Activated CD4-positive, alpha-beta T cell treated with anti-CD3 and anti-CD28 coated beads, Interleukin-2, amount 10 ng/mL, durations not matched to agents 24 days and 14 days (primary cell): Measurements from ENCODE around the gene UST. TPM values are rescaled to one million over a fixed set of nuclear protein-coding genes. Genes with fewer than 3 reads are reported as not detected.

Source experiments
- DNase-seq: peaks from one replicate; pipeline ENCODE4 v3.0.0; 2022
- H3K27ac Mint-ChIP-seq: one replicate; pipeline ENCODE4 v1.8.0; 2022; ENCODE audit warnings: mild to moderate bottlenecking, mixed read lengths
- H3K27me3 Mint-ChIP-seq: one replicate; pipeline ENCODE4 v1.8.0; 2022; ENCODE audit warnings: mixed read lengths
- H3K36me3 Mint-ChIP-seq: one replicate; pipeline ENCODE4 v1.8.0; 2022; ENCODE audit warnings: low read depth, mild to moderate bottlenecking, mixed read lengths
- H3K4me1 Mint-ChIP-seq: one replicate; pipeline ENCODE4 v1.8.0; 2021; ENCODE audit warnings: mixed read lengths
- H3K4me3 Mint-ChIP-seq: one replicate; pipeline ENCODE4 v1.8.0; 2022; ENCODE audit warnings: mild to moderate bottlenecking, moderate library complexity, mixed read lengths
- H3K9me3 Mint-ChIP-seq: one replicate; pipeline ENCODE4 v1.8.0; 2021; ENCODE audit warnings: mixed read lengths
- intact Hi-C: fragments of 100-400 bp; cut with micrococcal nuclease; formaldehyde crosslinking; loops from one replicate; pipeline ENCODE4 v1.15.1; 2023
- total RNA-seq: library from RNA; stranded (reverse); gene quantifications from 2 replicates; pipeline ENCODE4 v1.2.3, GENCODE V29; 2022

The UST gene
- total RNA-seq, 1 donor from 2014 or later, result 0.70 TPM

DNA sequence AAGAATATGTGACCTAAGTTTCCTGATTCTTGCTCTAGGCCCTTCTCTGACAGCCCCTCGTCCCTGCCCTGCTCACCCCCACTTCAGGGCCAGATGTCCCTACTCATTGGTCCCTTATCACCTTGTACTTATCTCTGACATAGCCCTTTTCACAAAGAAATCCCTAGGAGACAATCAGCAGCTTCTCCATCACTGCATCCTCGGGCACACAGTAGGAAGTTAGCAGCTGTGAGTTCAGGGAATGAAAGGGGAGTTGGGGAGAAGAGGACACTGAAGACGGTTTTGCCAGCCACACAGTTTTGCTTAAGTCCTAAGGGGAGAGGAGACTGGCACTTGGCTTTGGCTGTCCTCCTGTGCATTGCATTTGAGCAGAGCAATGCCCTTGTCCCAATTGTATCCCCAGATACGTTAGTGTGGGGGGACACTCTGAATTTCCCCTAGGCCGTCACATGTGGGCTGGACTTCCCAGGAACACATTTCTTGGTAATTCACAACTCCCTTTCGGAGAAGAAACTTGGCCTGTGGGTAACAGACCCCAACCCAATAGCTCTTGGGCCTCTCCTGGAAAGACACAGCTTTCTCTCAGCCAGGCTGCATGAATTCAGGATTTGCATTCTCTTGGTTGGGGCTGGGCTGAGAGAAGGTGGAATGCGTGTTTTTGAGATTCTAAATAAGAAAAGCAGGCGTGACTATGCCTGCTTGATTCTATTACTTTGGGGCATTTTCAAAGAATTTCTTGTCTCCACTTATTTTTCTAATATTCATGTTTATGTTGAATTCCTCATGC is 177.6 kb downstream of the UST start:
- DNase-seq, result no peak
- Mint-ChIP-seq H3K4me1 (no peaks in the 10 kb centered on the region), H3K4me3 (no peak overlapping the region), H3K9me3 (peaks cover 9% of the 10 kb centered on the region), H3K36me3 (no peaks in the 10 kb centered on the region), H3K27me3 (peaks cover 16% of the 10 kb centered on the region), H3K27ac (no peak overlapping the region)
- intact Hi-C loops, result no loop called here

DNA sequence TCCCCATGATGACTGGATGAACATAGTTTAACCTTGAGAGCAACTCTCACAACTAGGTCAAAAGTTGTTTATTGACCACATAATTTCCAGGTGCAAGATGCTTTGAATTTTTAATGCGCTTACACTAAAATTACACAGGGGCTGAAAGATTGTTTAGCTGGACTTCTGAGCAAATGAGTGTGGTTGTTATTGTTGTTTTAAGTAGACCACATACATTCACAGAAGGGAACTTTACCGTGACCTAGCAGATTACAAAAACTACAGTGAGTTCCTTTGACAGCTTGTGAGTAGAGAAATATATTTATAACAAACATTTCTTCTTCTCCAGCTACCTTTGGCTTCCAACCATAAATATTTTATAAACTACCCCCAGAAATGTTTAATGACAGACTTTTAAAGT is 178.9 kb downstream of the UST start:
- intact Hi-C loops, result no loop called here
- Mint-ChIP-seq H3K27ac (no peak overlapping the region), H3K4me3 (no peak overlapping the region), H3K27me3 (peaks cover 18% of the 10 kb centered on the region), H3K9me3 (peaks cover 4% of the 10 kb centered on the region), H3K36me3 (no peaks in the 10 kb centered on the region), H3K4me1 (no peaks in the 10 kb centered on the region)
- DNase-seq, result no peak

DNA sequence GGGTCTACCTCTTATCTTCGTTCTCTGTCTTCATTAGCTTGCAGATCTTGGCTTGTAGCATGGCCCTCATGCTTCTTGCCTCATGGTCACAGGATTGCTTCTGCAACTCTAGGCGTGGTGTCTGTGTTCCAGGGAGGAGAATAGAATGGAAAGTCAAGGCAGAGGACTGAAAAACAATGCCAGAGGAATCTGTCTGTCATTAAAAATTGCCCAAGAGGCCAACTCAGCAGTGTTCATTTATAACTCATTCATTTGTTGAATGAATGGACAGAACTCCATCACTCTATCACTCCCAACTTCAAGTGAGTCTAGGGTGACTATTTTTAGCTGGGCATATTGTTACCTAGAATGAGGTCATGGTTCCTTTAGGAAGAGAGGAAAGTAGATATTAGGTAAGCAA is 179.6 kb downstream of the UST start:
- no peaks in the 10 kb centered on the region for H3K36me3 Mint-ChIP-seq
- no peaks in the 10 kb centered on the region for H3K9me3 Mint-ChIP-seq
- intact Hi-C loops, result no loop called here
- no peak for DNase-seq
- H3K27ac Mint-ChIP-seq, result no peak overlapping the region
- no peaks in the 10 kb centered on the region for H3K4me1 Mint-ChIP-seq
- peaks cover 18% of the 10 kb centered on the region for H3K27me3 Mint-ChIP-seq
- no peak overlapping the region for H3K4me3 Mint-ChIP-seq

DNA sequence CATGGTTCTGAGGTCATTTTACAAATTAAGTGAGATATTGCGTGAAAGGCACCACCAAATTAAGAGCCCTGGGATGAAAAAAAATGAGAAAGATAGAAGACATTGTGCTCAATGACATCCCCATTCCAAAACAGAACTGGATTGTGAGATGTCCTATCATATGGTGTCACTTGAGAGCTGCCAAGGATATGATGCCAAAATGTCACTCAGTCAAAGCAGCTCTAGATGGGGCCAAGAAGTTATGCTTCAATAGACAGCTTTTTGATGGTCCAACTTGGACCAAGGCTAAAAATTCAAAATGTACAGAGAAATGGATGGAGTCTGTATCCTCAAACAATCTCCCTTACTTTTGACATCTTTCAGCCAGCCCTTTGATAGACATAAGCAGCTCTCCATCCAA is 180.8 kb downstream of the UST start:
- Mint-ChIP-seq H3K27me3 (peaks cover 19% of the 10 kb centered on the region), H3K4me3 (no peak overlapping the region), H3K27ac (no peak overlapping the region), H3K9me3 (no peaks in the 10 kb centered on the region), H3K36me3 (no peaks in the 10 kb centered on the region), H3K4me1 (no peaks in the 10 kb centered on the region)
- intact Hi-C loops, result no loop called here
- DNase-seq, result no peak

DNA sequence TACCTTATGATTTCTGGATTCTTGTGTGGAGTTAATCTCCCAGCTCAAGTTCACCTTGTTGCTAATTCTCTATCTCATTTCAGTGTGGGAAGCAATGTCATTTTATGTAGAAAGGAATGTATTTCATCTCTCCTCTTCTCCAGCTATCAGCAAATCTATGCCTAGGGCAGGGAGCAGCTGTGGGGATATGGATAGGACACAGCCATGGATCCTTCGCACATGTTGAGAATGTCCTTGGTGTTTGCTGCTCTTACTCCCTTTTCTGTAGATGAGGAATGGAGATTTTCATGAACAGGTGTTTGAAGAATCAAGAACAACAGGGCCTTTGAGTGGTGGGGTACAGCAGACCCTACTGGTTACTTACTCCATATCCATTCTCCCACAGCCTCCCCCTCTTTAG is 182.0 kb downstream of the UST start:
- Mint-ChIP-seq H3K27me3 (peaks cover 23% of the 10 kb centered on the region), H3K27ac (no peak overlapping the region)

DNA sequence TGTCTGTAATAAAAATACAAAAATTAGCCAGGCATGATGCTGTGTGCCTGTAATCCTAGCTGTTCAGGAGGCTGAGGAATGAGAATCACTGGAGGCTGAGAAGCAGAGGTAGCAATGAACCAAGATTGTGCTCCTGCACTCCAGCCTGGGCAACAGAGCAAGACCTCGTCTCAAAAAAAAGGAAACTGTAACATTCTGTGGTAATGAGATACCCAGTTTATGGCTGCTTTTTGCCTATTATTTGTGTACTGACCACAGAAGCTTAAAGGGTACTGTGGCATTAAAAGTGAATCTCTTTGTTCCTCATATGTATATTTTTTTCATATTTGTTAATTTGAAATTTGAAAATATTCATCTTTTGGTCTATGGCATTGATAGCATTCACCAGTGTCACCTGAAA is 185.4 kb downstream of the UST start:
- intact Hi-C loops, result no loop called here
- peaks cover 26% of the 10 kb centered on the region for H3K27me3 Mint-ChIP-seq
- no peaks in the 10 kb centered on the region for H3K9me3 Mint-ChIP-seq
- no peak overlapping the region for H3K27ac Mint-ChIP-seq
- H3K4me1 Mint-ChIP-seq, result no peaks in the 10 kb centered on the region
- no peak overlapping the region for H3K4me3 Mint-ChIP-seq
- no peaks in the 10 kb centered on the region for H3K36me3 Mint-ChIP-seq
- no peak for DNase-seq

More for the DNA sequence above, 182.0 kb downstream of the UST start:
- Mint-ChIP-seq H3K4me3 (no peak overlapping the region), H3K4me1 (no peaks in the 10 kb centered on the region), H3K9me3 (no peaks in the 10 kb centered on the region), H3K36me3 (no peaks in the 10 kb centered on the region)
- intact Hi-C loops, result no loop called here
- no peak for DNase-seq

DNA sequence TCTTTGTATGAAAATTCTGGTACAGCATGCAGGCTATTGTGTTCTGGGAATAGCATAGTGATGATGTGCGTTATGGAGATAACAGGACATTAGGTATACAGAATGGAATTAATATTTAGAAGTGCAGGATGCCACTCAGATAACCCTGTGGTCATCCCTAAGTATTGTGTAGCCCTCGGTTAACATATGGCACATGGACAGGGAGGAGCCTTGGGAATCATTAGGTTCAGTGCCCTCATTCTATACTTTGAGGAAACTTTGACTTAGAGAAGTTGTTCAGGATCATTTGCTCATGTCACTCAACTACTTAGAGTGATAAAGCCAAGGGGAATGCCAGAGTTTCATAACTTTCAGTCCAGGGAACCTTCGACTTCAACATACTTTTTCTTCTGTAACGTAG is 185.9 kb downstream of the UST start:
- H3K4me1 Mint-ChIP-seq, result no peaks in the 10 kb centered on the region

DNA sequence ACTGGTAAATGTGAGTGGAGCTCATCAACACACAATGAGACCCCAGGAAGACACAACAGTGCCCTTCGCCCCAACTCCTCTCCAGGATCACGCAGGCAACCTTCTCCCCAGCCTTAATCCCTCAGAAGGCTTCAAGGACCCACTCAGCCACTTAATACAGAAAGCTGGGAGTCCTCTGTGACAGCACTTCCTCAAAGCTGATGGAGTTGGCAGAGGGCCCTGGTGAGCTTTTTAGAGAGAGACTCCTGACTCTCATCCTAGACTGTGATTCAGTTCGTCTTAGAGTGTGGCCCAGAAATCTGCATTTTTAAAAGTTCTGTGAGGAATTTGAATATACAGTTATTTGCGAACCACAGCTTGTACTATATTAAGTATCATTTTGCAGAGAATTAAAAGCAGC is 187.7 kb downstream of the UST start:
- Mint-ChIP-seq H3K9me3 (no peaks in the 10 kb centered on the region), H3K27me3 (peaks cover 29% of the 10 kb centered on the region), H3K4me1 (no peaks in the 10 kb centered on the region), H3K36me3 (no peaks in the 10 kb centered on the region), H3K27ac (no peak overlapping the region), H3K4me3 (no peak overlapping the region)
- no peak for DNase-seq
- intact Hi-C loops, result no loop called here

More for the DNA sequence above, 185.9 kb downstream of the UST start:
- no peak for DNase-seq
- Mint-ChIP-seq H3K9me3 (no peaks in the 10 kb centered on the region), H3K27me3 (peaks cover 26% of the 10 kb centered on the region), H3K36me3 (no peaks in the 10 kb centered on the region), H3K4me3 (no peak overlapping the region), H3K27ac (no peak overlapping the region)
- intact Hi-C loops, result no loop called here

DNA sequence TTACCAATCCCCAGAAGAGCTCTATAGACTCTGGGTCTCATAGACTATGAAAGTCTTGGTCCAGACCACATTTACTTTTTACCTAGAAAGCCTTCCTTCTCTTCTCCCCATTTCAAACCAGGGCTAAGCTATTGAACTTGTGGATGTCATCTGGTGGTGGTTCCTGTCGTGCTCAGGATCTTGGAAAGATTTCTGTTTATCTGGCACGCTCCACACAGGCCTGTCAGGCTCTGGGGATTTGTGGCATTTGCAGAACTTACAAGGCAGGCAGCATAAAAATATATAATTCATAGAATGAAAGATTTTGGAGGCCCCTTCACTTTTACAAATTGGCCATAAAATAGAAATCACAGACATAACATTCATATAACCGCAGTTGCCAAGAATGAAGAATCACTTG is 188.1 kb downstream of the UST start:
- Mint-ChIP-seq H3K36me3 (no peaks in the 10 kb centered on the region), H3K9me3 (no peaks in the 10 kb centered on the region), H3K27me3 (peaks cover 32% of the 10 kb centered on the region), H3K27ac (no peak overlapping the region), H3K4me1 (no peaks in the 10 kb centered on the region), H3K4me3 (no peak overlapping the region)
- no peak for DNase-seq
- intact Hi-C loops, result no loop called here

DNA sequence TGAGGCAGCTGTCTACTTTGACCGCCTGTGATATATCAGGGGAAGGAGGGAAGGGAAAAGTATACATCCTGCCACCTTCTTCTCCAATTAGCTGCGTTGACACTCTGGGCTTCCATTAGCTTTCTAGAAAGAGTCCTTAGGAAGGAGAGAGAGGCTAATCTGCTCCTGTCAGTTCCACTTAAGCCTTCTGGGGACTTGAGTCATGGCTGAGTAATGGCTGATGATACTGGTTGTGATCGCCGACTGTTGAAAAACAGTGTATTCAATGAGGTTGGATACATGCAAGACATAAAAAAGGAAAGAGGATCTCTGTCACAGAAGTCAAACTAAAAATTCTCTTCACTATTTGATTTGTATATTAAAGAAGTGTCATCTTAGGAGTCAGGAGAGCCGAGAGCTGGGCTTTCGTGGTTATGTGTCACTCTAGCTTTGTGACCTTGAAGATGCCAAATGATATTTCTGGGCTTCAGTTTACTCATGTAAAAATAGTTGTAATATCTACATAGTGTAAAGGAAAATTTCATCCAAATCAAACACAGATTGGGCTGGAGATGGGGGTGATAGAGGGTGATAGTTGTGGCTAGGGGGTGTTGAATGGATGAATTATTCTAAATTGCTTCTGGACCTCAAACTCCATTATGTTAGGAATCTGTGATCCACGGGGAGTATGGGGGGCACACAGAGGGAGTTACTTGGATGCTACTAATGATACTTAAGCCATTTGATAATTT is 189.0 kb downstream of the UST start:
- Mint-ChIP-seq H3K27me3 (peaks cover 30% of the 10 kb centered on the region), H3K4me1 (no peaks in the 10 kb centered on the region), H3K36me3 (no peaks in the 10 kb centered on the region), H3K27ac (no peak overlapping the region), H3K4me3 (no peak overlapping the region), H3K9me3 (no peaks in the 10 kb centered on the region)
- intact Hi-C loops, result no loop called here
- DNase-seq, result no peak

DNA sequence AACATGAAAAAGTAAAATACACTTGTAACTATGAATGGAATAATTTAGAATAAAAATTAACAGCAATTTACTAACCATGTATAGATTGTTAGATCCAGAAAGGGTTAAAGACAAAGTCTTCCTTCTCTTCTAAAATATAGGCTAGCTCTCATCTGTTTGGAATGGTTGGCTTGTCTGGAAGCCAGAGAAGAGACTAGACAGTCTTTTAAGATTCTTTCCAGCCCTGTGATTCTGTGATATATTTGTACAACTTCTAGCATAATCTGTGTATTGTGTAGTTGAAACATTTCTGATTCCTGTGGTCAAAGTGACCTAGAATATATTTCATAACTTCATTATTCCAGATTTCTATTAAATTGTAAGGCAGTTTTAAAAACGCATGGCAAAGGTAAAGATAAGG is 196.6 kb downstream of the UST start:
- Mint-ChIP-seq H3K9me3 (no peaks in the 10 kb centered on the region), H3K4me3 (no peak overlapping the region), H3K4me1 (peaks cover 2% of the 10 kb centered on the region), H3K36me3 (no peaks in the 10 kb centered on the region), H3K27me3 (peaks cover 24% of the 10 kb centered on the region), H3K27ac (no peak overlapping the region)
- no peak for DNase-seq
- intact Hi-C loops, result no loop called here

DNA sequence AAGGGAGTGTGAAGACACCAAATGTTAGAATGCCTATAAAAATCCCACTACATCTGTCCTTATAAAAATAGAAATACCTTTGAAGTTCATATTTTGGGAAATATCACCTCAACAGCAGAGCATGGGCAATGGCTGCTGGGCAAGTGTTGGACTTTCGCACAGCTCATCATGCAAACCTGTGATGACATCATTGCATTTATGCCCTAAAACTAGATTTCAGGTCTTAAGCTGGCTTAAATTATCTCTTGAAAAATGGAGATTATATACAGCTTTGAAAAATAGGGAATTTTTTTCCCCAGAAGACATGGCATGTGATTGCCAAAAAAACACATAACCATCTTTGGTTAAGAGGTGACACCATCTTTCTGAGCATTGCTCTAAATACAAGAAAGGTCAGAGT is 197.8 kb downstream of the UST start:
- intact Hi-C loops, result loop anchor here (5.0 kb wide), 1 partner anchor 367 kb away; no protein-coding TSS in a partner anchor
- no peak for DNase-seq
- Mint-ChIP-seq H3K9me3 (no peaks in the 10 kb centered on the region), H3K4me1 (peaks cover 2% of the 10 kb centered on the region), H3K4me3 (no peak overlapping the region), H3K27me3 (peaks cover 17% of the 10 kb centered on the region), H3K36me3 (no peaks in the 10 kb centered on the region), H3K27ac (no peak overlapping the region)

DNA sequence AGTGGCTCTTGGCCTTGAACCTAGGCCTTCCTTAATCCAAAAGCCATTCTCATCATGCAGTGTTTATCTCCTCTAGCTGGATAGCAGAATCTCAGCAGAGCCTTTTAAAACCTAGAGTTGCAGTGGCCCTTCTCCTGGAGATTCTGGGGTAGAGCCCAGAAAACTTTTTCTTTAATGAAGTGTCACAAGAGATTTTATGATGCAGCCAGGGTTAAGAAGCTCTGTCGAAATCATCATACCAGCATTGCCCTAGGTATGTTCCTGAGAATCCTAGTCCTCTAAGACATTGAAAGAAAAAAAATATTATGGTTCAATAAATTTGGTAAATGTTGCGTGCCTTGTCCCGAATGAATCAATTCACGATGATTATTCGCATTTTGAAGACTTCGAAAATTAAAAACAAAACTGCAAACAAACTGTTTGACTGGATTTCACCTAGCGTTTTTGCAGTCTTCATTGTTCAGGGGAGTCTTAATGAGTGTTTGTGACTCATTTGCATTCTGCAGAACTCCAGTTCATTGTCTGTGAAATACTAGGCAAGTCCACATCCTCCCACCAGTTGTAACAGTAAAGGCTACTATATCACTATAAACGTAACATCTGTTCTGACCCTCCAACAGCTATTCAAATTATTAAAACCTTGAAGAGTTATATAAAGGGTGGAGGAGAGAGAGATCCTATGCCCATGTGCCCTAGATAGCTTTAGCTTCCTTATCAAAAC is 198.6 kb downstream of the UST start:
- no peak overlapping the region for H3K4me3 Mint-ChIP-seq
- no peak overlapping the region for H3K27ac Mint-ChIP-seq
- no peak for DNase-seq
- peaks cover 2% of the 10 kb centered on the region for H3K4me1 Mint-ChIP-seq
- H3K27me3 Mint-ChIP-seq, result peaks cover 19% of the 10 kb centered on the region
- intact Hi-C loops, result loop anchor here (5.0 kb wide), 1 partner anchor 368 kb away; no protein-coding TSS in a partner anchor
- H3K9me3 Mint-ChIP-seq, result no peaks in the 10 kb centered on the region
- H3K36me3 Mint-ChIP-seq, result no peaks in the 10 kb centered on the region
